Measurements from ENCODE around the gene MED31.
"Not testable (repeated sequence)": the region's sequence is repeated elsewhere in the genome, so short reads cannot be mapped to it uniquely, and the experiment has no call there.

GRCh38 chr17:6655732-6656361, 4.4 kb upstream of the MED31 start:
- TF ChIP-seq CTCF (conservative IDR thresholded peaks at IDR 0.05; ENCODE audit: low read depth, low read length); EZH2 (IDR thresholded peaks at IDR 0.05; ENCODE audit: low read length, unreplicated experiment): not testable (repeated sequence)

Measured in PC-3 (cell line).